Airway epithelial cell (primary cell): ENCODE measurements around the gene ANXA4. TPM values are rescaled to one million over a fixed set of nuclear protein-coding genes. Genes with fewer than 3 reads are reported as not detected.

Experiments
- total RNA-seq: library from RNA; depleted of rRNA; stranded (reverse); fragments of >200 nt; gene quantifications from 2 replicates; pipeline ENCODE4 v1.2.3, GENCODE V29; 2015

ANXA4 gene
- 58.8 and 64.8 TPM in 2 replicates for total RNA-seq

DNA sequence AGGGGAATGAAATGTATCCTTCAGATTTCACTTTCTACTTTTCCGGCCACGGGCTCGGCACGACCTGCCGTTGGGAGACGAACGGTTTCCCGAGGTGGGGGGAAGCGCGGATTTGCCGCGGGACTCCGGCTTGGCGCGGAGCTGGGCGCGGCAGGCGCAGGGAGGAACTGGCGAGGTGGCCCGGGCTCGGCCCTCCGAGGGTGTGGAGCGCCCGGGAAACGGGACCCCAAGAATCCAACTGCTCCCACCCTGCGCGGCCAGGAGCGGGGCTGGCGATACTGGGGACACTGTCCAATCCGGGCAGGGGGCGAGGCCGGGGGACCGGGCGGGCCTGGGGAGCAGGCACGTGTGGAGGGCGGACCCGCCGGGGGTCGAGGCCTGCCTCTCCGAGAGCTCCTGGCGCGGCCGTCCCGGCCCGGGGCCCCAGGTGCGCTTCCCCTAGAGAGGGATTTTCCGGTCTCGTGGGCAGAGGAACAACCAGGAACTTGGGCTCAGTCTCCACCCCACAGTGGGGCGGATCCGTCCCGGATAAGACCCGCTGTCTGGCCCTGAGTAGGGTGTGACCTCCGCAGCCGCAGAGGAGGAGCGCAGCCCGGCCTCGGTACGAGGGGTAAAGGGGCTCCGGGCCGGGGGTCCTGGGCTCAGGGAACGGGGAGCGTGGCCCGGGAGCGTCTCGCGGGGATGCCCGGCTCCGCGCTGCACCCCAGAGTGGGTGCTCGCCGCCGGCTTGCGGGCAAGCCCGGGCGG is at the start of gene ANXA4:
Gene ANXA4 (plus strand): TSS at position 560 of the 747 bp plus-strand sequence. CDS start 39,432 bp downstream, outside the sequence.

DNA sequence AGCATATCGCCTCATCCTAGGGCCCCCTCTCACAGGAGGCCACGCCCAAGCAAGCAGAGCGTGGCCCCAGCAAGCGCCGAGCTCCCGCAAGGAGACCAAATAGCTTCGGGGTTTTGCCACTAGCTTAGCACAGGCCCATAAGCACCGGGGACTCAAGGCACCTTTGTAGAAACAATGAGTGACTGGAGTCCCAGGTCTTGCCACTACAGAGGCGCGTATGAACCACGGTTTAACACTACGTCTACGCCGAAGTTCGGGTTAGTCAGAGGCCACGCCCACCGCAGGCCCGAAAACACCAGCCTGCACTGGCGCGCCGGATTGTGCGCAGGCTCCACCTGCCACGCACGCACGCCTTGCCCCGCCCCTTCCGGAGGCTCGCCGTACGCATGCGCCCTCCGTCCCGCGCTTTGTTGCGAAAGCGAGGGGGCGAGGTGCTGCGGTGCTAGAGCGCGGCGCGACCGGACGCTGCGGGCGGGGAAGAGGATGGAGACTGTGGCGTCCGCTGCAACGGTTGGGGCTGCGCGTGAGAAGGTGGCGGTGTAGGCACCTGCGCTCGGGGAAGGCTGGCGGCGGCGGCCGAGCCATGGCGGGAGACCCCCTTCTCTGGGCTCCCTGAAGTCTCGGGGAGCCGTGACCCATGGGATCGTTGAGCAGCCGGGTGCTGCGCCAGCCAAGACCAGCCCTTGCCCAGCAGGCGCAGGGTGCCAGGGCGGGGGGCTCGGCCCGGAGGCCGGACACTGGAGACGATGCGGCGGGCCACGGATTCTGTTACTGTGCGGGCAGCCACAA is 87.5 kb downstream of the ANXA4 start, which contains the start of gene GMCL1:
Gene GMCL1 (plus strand): TSS at position 405 of the 789 bp plus-strand sequence. CDS start 233 bp downstream, at position 638.

Other genes starting within 250 kb of the ANXA4 start
- 15.4 and 24.5 TPM in 2 replicates for gene AAK1, start 98.4 kb upstream of the ANXA4 start, total RNA-seq
- gene GMCL1, start 87.5 kb downstream of the ANXA4 start, total RNA-seq, result 6.2 and 11.0 TPM in 2 replicates
- gene SNRNP27, start 151.8 kb downstream of the ANXA4 start, total RNA-seq, result 40.1 and 44.8 TPM in 2 replicates
- gene MXD1, start 173.0 kb downstream of the ANXA4 start, total RNA-seq, result 9.2 and 13.5 TPM in 2 replicates
- gene ASPRV1, start 219.5 kb downstream of the ANXA4 start, total RNA-seq, result 0.21 TPM in 1 of 2 replicates, not detected in the other